Anterior cingulate cortex (tissue), 58 donors: Measurements from ENCODE around the gene PROSER3.
"Not testable (repeated sequence)": the region's sequence is repeated elsewhere in the genome, so short reads cannot be mapped to it uniquely, and the experiment has no call there.

Source experiments
- DNase-seq, 58 donors: peaks; one replicate each; lab custom pipeline; 2025; lab: John Stamatoyannopoulos, UW

PROSER3 gene

GRCh38 chr19:35751839-35752745 lies 5.9 kb upstream of the PROSER3 start:
- no peak for DNase-seq

DNA sequence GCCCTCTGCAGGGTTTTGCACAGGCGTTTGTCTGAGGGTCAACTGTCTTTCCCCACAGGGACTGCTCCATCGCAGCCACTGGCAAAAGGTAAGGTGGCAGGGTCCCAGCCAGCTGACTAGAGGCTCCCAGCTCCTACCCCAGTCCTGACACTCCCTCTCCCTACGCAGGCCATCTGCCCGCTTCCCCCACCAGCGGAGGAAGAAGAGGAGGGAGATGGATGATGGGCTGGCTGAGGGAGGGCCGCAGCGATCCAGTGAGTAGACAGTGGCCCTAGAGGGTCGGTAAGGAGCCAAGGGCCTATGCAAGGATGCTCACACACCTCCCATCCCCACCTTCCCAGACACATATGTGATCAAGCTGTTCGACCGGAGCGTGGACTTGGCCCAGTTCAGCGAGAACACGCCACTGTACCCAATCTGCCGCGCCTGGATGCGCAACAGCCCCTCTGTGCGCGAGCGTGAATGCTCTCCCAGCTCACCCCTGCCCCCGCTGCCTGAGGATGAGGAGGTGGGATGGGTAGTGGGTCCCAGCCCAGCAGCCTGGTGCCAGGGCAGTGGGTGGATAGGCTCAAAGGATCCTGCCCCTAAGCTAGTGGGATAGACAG lies 5.1 kb upstream of the PROSER3 start:
- no peak for DNase-seq

- DNase-seq, result no peak
These were observed 4.2 kb upstream of the PROSER3 start for GRCh38 chr19:35753634-35754369.

DNA sequence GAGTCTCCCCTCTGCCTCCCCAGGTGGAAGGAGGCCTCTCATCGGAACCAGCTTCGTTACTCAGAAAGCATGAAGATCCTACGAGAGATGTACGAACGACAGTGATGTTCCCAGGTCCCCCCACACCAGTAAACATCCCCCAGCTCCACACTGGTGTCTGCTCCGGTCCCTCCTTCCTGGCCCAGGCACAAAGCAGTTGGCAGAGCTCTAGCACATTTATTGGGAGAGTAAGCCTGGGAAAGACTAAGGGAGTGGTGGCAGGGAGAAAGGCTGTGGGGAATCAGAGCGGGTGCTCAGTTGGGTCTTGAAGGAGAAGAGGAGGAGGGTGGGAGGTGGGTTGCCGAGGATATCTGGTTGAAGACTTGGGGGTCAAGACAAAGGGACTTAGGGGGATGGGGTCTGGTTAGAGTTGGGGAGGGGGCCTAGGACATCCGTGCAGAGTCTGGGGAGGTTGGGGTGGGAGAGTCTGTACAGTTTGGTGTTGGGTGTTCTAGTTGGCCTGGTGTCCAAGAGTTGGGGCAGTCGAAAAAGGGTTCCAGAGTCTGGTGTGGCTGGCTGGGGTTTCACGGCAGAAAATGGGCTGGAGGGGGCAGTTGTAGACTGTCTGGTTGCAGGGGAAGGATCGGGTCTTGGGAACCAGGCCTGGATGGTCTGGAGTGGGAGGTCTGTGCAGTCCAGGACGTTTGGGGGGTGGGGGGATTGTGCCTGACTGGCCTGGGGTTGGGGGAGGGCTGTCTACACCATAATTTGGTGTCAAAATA lies 3.4 kb upstream of the PROSER3 start:
- no peak for DNase-seq

- no peak for DNase-seq
These were observed 2.8 kb upstream of the PROSER3 start for GRCh38 chr19:35755131-35755549.

- no peak for DNase-seq
These were observed 2.2 kb upstream of the PROSER3 start for GRCh38 chr19:35755550-35756376.

DNA sequence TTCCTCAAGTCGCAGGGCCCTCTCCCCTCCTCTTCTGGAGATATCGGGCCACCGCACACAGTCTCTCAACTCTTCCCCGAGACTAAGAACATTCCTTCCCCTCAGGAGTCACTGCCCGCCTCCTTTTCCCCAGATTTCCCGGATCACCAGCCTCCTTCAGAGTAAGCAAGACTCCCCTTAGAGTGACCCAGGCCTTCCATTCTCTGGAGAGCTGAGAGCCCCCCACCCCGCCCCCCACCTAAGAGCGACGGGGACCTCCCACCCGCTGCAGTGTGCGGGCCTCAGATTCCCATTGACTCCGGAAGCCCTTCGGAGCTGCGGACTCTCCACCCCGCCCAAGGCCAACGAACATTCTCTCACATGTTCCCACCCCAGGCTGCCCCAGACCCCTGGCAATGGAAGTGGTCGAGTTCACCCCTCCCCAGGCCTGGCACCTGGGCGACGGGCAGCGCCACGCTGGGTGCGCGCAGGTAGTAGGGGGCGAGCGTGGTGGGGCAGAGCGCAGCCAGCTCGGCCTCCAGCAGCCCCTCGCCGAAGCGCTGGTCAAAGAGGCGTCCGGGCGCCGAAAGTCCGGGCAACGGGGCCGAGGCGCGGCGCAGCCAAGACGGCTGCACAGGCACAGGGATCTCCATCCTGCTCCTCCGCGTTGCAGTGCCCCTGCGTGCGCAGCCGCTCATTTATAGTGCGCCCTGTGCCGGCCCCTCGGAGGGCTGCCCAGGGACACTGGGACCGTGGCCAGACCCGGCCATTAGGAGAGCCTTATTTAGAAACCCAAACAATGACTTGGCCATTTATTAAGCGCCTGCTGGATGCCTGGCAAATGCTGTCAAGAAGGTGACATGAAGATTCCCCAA lies 1.4 kb upstream of the PROSER3 start, which contains the start of gene HSPB6:
HSPB6 (minus strand) TSS at position 653 of the 854 bp plus-strand sequence; CDS start at position 632, 21 bp downstream.
- DNase-seq, result peak in 24 of 58 donors; percentile 13 to 52 (median 26)

DNA sequence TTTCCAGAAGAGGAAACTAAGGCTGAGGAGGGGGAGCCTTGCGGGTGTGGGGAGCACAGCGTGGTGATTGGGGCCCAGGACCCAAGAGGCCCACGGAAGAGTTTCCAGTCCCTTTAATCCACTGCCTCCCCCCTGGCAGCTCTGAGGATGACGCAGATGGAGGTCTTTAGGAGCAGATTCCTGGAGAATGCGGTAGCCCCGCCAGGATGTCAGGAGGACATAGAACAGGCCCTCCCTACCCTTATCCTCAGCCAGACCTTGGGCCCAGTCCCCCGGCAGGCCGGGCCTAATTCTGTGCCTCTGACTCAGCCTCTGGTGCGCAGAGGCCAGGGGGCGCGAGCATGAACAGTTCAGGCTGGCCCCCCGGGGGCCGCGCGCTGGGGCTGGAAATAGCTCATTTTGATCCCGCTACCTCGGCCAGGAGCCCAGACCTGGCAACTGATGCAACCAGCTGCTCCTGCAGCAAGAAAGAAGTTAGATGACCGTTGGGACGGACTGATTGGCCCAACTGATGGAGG lies 686 bp upstream of the PROSER3 start:
- DNase-seq, result peak in 32 of 58 donors; percentile 52 to 85 (median 72)

- no peak for DNase-seq
These were observed 1.7 kb downstream of the PROSER3 start for GRCh38 chr19:35759697-35760096.

GRCh38 chr19:35760711-35761349 lies 2.9 kb downstream of the PROSER3 start:
- no peak for DNase-seq

DNA sequence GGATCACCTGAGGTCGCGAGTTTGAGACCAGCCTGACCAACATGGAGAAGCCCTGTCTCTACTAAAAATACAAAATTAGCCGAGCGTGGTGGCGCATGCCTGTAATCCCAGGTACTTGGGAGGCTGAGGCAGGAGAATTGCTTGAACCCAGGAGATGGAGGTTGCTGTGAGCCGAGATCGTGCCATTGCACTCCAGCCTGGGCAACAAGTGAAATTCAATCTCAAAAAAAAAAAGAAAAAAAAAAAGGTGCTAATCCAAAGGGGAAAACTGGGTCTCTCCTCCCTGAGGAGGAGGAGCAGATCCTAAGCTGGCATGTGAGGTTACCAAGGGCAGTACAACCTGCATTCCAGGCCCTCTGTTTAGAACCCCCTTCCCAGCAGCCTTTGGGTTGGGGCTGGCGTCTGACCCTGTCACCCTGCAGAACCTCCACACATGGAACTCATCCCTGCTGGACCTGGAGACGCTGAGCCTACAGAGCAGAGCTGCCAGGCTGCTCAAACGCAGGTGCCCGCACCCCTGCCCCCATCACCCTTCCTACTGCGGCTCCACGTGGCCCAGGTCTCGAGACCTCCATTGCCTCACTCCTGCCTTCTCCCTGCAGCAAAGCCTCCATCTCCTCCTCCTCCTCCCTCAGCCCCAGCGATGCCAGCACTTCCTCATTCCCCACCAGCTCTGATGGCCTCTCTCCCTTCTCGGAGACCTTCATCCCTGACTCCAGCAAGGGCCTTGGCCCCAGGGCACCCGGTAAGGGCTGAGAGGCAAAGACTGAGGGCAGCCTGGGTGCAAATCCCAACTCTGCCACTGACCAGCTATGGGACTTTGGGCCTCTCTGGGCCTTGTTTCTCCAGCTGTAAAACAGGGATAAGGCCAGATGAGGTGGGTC lies 6.7 kb downstream of the PROSER3 start:
- DNase-seq, result no peak

GRCh38 chr19:35766571-35767104 lies 8.7 kb downstream of the PROSER3 start:
- DNase-seq, result no peak

- no peak for DNase-seq
These were observed 9.5 kb downstream of the PROSER3 start for GRCh38 chr19:35767288-35768081.

DNA sequence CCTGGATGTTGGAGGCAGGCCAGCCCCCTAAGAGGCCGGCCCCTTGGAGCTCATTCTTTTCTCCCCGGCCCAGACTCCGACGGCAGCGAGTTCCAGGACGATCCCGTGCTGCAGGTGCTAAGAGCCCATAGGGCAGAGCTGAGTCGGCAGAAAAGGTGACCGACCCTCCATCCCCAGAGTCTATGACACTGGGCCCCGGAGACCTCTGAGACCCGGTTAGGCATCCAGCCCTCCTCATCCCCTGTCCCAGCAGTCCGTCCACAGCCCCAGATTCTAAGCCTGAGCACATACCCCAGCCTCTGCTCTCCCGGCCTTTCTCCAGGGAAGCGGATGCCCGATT lies 10.1 kb downstream of the PROSER3 start:
- DNase-seq, result no peak

- DNase-seq, result not testable (repeated sequence)
These were observed 14.4 kb downstream of the PROSER3 start for GRCh38 chr19:35772362-35772761.
